Melanocyte of skin (primary cell): Measurements from ENCODE around the gene RLBP1. TPM values are rescaled to one million over a fixed set of nuclear protein-coding genes. Genes with fewer than 3 reads are reported as not detected.

Experiments used
- total RNA-seq, 2 donors: library from RNA; depleted of rRNA; stranded (reverse); fragments of >200 nt; gene quantifications; 2 replicates each; pipeline ENCODE4 v1.2.3, GENCODE V29; 2012

Gene RLBP1
- under 1 TPM in 1 of 2 donors, not detected in 1; under 0.01 TPM for total RNA-seq

GRCh38 chr15:89221543-89221942, at the start of gene RLBP1:
Gene RLBP1 (minus strand): TSS chr15:89221579. CDS start chr15:89218975, 2,604 bp downstream.

GRCh38 chr15:89243691-89244573, 22.6 kb upstream of the RLBP1 start, which contains the start of gene FANCI:
Gene FANCI (plus strand): TSS chr15:89243979. CDS start chr15:89247648, 3,669 bp downstream.

Other genes starting within 250 kb of the RLBP1 start
- 10 to 100 TPM; 47.1 to 79.9 TPM for gene ABHD2, start 133.1 kb downstream of the RLBP1 start, total RNA-seq
- gene FANCI, start 22.4 kb upstream of the RLBP1 start, total RNA-seq = 10 to 100 TPM; 37.5 to 73.9 TPM
- 10 to 100 TPM; 61.3 to 76.6 TPM for gene POLG, start 113.2 kb upstream of the RLBP1 start, total RNA-seq